BLaER1 treated with 17β-estradiol and CSF1 and Interleukin-3, amounts not matched to agents 10 nM and 100 nM (cell line): Measurements from ENCODE around the gene GPR15LG.

ENCODE experiments used
- H3K27ac ChIP-seq, 11 experiments: shearing (Covaris generic); formaldehyde crosslinking; 2 replicates each; pipeline ENCODE4 v1.8.1; 2022
- H3K27me3 ChIP-seq, 11 experiments: shearing (Covaris generic); formaldehyde crosslinking; 2 replicates each; pipeline ENCODE4 v1.8.1; 2022
- H3K36me3 ChIP-seq, 11 experiments: shearing (Covaris generic); formaldehyde crosslinking; 2 replicates each; pipeline ENCODE4 v1.8.1; 2022
- H3K4me1 ChIP-seq, 10 experiments: shearing (Covaris generic); formaldehyde crosslinking; 2 replicates each; pipeline ENCODE4 v1.8.1; 2022
- H3K4me2 ChIP-seq, 11 experiments: shearing (Covaris generic); formaldehyde crosslinking; 2 replicates each; pipeline ENCODE4 v1.8.1; 2022
- H3K4me3 ChIP-seq, 10 experiments: shearing (Covaris generic); formaldehyde crosslinking; 2 replicates each; pipeline ENCODE4 v1.8.1; 2022
- H3K9ac ChIP-seq, 11 experiments: shearing (Covaris generic); formaldehyde crosslinking; 2 replicates each; pipeline ENCODE4 v1.8.1; 2022
- H3K9me3 ChIP-seq, 11 experiments: shearing (Covaris generic); formaldehyde crosslinking; replicated peaks in 1 of 11; 2 replicates each; pipeline ENCODE4 v1.8.1; 2022
- H4K20me1 ChIP-seq, 11 experiments: shearing (Covaris generic); formaldehyde crosslinking; 2 replicates each; pipeline ENCODE4 v1.8.1; 2022
- Cebpa-rat ChIP-seq, 11 experiments: shearing (Covaris generic); IDR thresholded peaks; 2 replicates each; pipeline ENCODE4 v1.8.1; 2022

GPR15LG gene

GRCh38 chr10:84194424-84195043 lies 20.9 kb downstream of the GPR15LG start, which contains the start of gene CDHR1:
Gene CDHR1 (plus strand): TSS chr10:84194537. CDS start chr10:84194761, 224 bp downstream.
- Histone ChIP-seq H3K9ac (no peak within 1 kb of the TSS), H3K4me1 (no peaks in the 10 kb centered on the region; a peak in 1 of 20 replicates)

GRCh38 chr10:84195044-84195830 lies 21.6 kb downstream of the GPR15LG start:
- no peak overlapping the region for H3K27ac ChIP-seq
- no peaks in the 10 kb centered on the region for H3K36me3 ChIP-seq
- no peak overlapping the region for H3K9ac ChIP-seq
- H3K9me3 ChIP-seq = peaks cover 0 to 5% (median 0%) of the 10 kb centered on the region in 11 experiments; a peak in 1 of 22 replicates
- peaks cover 36 to 51% (median 45%) of the 10 kb centered on the region in 11 experiments for H3K27me3 ChIP-seq
- no peaks in the 10 kb centered on the region; a peak in 1 of 20 replicates for H3K4me1 ChIP-seq
- no peak for TF ChIP-seq Cebpa-rat (IDR thresholded peaks at IDR 0.05)
- no peak overlapping the region for H3K4me3 ChIP-seq
- peaks cover 0 to 8% (median 0%) of the 10 kb centered on the region in 11 experiments; a peak in 2 of 22 replicates for H4K20me1 ChIP-seq
- H3K4me2 ChIP-seq = peak overlapping the region in 1 of 11 experiments; percentile 56; a peak in 1 of 22 replicates

More at GRCh38 chr10:84194424-84195043, 20.9 kb downstream of the GPR15LG start, which contains the start of gene CDHR1:
- Histone ChIP-seq H3K36me3 (no peaks in the 10 kb centered on the region), H3K27me3 (peaks cover 36 to 51% (median 45%) of the 10 kb centered on the region in 11 experiments), H3K4me2 (peak within 1 kb of the TSS; percentile 11 to 67 (median 39); a peak in 16 of 22 replicates), H3K27ac (no peak within 1 kb of the TSS), H3K4me3 (peak within 1 kb of the TSS in 4 of 10 experiments; percentile 23 to 53 (median 29); a peak in 6 of 20 replicates), H4K20me1 (peaks cover 0 to 8% (median 0%) of the 10 kb centered on the region in 11 experiments; a peak in 2 of 22 replicates), H3K9me3 (peaks cover 0 to 5% (median 0%) of the 10 kb centered on the region in 11 experiments; a peak in 1 of 22 replicates)
- TF ChIP-seq Cebpa-rat (IDR thresholded peaks at IDR 0.05) = no peak

GRCh38 chr10:84196083-84196482 lies 22.5 kb downstream of the GPR15LG start:
- peaks cover 0 to 5% (median 0%) of the 10 kb centered on the region in 11 experiments; a peak in 1 of 22 replicates for H3K9me3 ChIP-seq
- no peak overlapping the region for H3K9ac ChIP-seq
- H3K27me3 ChIP-seq = peaks cover 36 to 51% (median 45%) of the 10 kb centered on the region in 11 experiments
- H3K4me1 ChIP-seq = peaks cover 0 to 1% (median 0%) of the 10 kb centered on the region in 10 experiments; a peak in 4 of 20 replicates
- no peak overlapping the region for H3K27ac ChIP-seq
- H3K4me2 ChIP-seq = no peak overlapping the region
- peaks cover 0 to 8% (median 0%) of the 10 kb centered on the region in 11 experiments; a peak in 2 of 22 replicates for H4K20me1 ChIP-seq
- H3K4me3 ChIP-seq = no peak overlapping the region
- no peak for TF ChIP-seq Cebpa-rat (IDR thresholded peaks at IDR 0.05)
- H3K36me3 ChIP-seq = no peaks in the 10 kb centered on the region

- Histone ChIP-seq H3K36me3 (no peaks in the 10 kb centered on the region), H3K27me3 (peaks cover 36 to 51% (median 45%) of the 10 kb centered on the region in 11 experiments), H3K9me3 (peaks cover 0 to 5% (median 0%) of the 10 kb centered on the region in 11 experiments; a peak in 1 of 22 replicates), H4K20me1 (peaks cover 0 to 8% (median 0%) of the 10 kb centered on the region in 11 experiments; a peak in 2 of 22 replicates), H3K9ac (no peak overlapping the region), H3K27ac (no peak overlapping the region), H3K4me2 (no peak overlapping the region), H3K4me3 (no peak overlapping the region), H3K4me1 (peaks cover 0 to 7% (median 0%) of the 10 kb centered on the region in 10 experiments; a peak in 4 of 20 replicates)
- TF ChIP-seq Cebpa-rat (IDR thresholded peaks at IDR 0.05) = no peak
These were observed 23.3 kb downstream of the GPR15LG start for GRCh38 chr10:84196941-84197340.

- no peak overlapping the region for H3K27ac ChIP-seq
- H3K9me3 ChIP-seq = peaks cover 0 to 5% (median 0%) of the 10 kb centered on the region in 11 experiments; a peak in 1 of 22 replicates
- H3K4me2 ChIP-seq = no peak overlapping the region
- peaks cover 0 to 8% (median 0%) of the 10 kb centered on the region in 11 experiments; a peak in 2 of 22 replicates for H4K20me1 ChIP-seq
- H3K27me3 ChIP-seq = peaks cover 36 to 47% (median 43%) of the 10 kb centered on the region in 11 experiments
- H3K36me3 ChIP-seq = no peaks in the 10 kb centered on the region
- H3K4me3 ChIP-seq = no peak overlapping the region
- TF ChIP-seq Cebpa-rat (IDR thresholded peaks at IDR 0.05) = no peak
- H3K9ac ChIP-seq = no peak overlapping the region
- peaks cover 0 to 7% (median 0%) of the 10 kb centered on the region in 10 experiments; a peak in 4 of 20 replicates for H3K4me1 ChIP-seq
These were observed 24.0 kb downstream of the GPR15LG start for GRCh38 chr10:84197643-84198042.

- peaks cover 30 to 40% (median 36%) of the 10 kb centered on the region in 11 experiments for H3K27me3 ChIP-seq
- peaks cover 0 to 8% (median 0%) of the 10 kb centered on the region in 11 experiments; a peak in 2 of 22 replicates for H4K20me1 ChIP-seq
- H3K4me1 ChIP-seq = peaks cover 0 to 7% (median 0%) of the 10 kb centered on the region in 10 experiments; a peak in 4 of 20 replicates
- no peak for TF ChIP-seq Cebpa-rat (IDR thresholded peaks at IDR 0.05)
- H3K27ac ChIP-seq = no peak overlapping the region
- peaks cover 0 to 5% (median 0%) of the 10 kb centered on the region in 11 experiments; a peak in 1 of 22 replicates for H3K9me3 ChIP-seq
- no peak overlapping the region for H3K9ac ChIP-seq
- H3K4me3 ChIP-seq = no peak overlapping the region
- no peak overlapping the region for H3K4me2 ChIP-seq
- no peaks in the 10 kb centered on the region for H3K36me3 ChIP-seq
These were observed 24.8 kb downstream of the GPR15LG start for GRCh38 chr10:84198206-84198915.

- Histone ChIP-seq H3K27ac (no peak overlapping the region), H3K9me3 (no peaks in the 10 kb centered on the region), H3K4me2 (peak overlapping the region in 1 of 11 experiments; percentile 5; a peak in 1 of 22 replicates), H3K36me3 (no peaks in the 10 kb centered on the region), H4K20me1 (no peaks in the 10 kb centered on the region), H3K9ac (0 out of 22 replicates have a peak overlapping the region, but pooled peaks of 1 of the 11 experiments have one; percentile 13), H3K4me1 (peaks cover 0 to 7% (median 0%) of the 10 kb centered on the region in 10 experiments; a peak in 3 of 20 replicates), H3K4me3 (no peak overlapping the region), H3K27me3 (peaks cover 7 to 17% (median 12%) of the 10 kb centered on the region in 11 experiments)
- TF ChIP-seq Cebpa-rat (IDR thresholded peaks at IDR 0.05) = no peak
These were observed 27.1 kb downstream of the GPR15LG start for GRCh38 chr10:84200537-84201243.
